GM19193 (cell line): Measurements from ENCODE around the gene RAD21L1.

ENCODE experiments used
- POLR2A ChIP-seq: IDR thresholded peaks from 4 replicates; pipeline ENCODE4 v1.6.1; 2011; ENCODE audit not compliant: insufficient read depth, insufficient read length; ENCODE audit errors: extremely low read depth

Gene RAD21L1

GRCh38 chr20:1190847-1191246, 35.0 kb upstream of the RAD21L1 start:
- TF ChIP-seq POLR2A, result no peak

- TF ChIP-seq POLR2A, result no peak
These were observed 34.5 kb upstream of the RAD21L1 start for GRCh38 chr20:1191299-1191698.

DNA sequence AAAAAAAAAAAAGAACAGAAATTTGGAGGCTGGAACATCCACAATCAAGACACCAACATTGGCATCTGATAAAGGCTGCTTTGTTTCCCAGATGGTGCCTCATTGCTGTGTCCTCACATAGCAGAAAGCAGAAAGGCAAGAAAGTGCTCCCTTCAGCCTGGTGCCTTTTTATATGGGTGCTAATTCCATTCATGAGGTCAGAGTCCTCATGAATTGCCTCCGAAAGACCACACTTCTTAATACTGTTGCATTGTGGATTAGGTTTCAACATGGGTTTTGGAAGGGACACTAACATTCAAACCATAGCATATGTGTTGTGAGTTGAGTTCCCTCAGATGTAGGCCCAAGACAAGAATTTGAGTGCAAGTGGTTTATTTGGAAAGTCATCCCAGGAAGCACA, 30.6 kb upstream of the RAD21L1 start:
- TF ChIP-seq POLR2A, result no peak

DNA sequence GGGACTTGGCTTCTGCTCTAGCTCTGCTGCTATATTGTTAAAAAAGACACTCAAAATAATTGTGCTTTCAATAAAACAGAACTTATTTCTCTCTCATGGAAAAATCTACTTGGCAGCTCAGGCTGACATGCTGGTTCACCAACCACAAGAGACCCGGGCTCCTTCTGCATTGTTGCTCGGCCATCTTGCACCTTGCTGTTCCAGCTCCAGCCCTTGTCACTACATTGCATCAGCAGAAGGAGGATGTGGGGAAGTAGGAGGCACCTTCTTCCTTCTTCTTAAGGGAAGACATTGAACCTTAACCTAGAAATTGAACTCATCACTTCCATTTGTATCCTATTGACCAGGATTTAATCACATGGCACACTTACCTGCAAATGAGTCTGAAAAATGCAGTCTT, 29.2 kb upstream of the RAD21L1 start:
- TF ChIP-seq POLR2A, result no peak

- no peak for TF ChIP-seq POLR2A
These were observed 28.0 kb upstream of the RAD21L1 start for GRCh38 chr20:1197801-1198200.

GRCh38 chr20:1198751-1199150, 27.1 kb upstream of the RAD21L1 start:
- TF ChIP-seq POLR2A, result no peak

DNA sequence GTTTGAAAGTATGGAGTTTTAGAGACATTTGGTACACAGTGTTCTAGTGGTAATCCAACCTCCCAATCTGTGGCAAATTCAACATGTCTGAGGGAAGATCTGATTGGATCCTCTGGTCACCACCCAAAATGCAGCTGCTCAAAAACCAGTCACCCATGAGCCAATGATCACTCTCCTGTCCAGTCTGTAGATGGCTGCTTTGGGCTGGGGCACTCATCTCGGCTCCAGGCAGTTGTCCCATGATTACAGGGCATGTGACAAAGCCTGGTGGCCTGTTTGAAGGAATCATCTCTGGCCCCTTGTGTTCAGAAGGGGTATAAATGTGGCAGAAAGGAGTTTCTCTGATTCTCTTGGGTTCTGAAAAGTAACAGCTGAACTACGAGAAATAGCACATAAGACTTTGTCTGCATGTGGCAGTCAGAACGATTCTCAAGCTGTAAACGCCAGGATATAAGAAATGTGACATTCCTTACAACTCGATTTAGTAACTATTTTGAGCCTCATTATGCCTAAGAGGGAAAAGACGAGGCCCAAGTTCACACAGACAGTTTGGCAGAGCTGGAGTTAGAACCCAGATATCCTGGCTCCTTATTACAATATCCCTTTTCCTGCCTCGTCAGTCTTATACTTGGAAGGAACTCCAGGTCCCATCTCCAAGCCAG, 26.5 kb upstream of the RAD21L1 start:
- TF ChIP-seq POLR2A, result no peak

DNA sequence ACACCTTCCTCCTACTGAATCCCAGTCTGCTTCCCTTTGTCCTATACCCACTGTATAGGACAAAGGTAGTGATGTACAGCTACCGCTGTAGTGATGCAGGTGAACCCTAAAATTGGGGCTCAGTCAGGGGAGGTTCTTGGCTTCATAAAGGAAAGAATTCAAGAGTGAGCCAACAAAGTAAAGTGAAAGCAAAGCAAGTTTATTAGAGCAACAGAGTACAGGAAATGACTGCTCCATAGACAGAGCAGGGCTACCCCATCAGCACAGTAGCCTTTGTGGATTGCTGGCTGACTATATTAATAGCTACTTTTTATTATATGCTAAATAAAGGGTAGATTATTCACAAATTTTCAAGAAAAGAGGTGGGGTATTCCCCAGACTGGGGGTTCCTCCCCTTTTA, 25.9 kb upstream of the RAD21L1 start:
- no peak for TF ChIP-seq POLR2A

GRCh38 chr20:1202762-1203504, 22.9 kb upstream of the RAD21L1 start, which contains the start of gene C20orf202:
C20orf202 (plus strand) TSS chr20:1203454; CDS start chr20:1203586, 132 bp downstream.
- no peak for TF ChIP-seq POLR2A

GRCh38 chr20:1203630-1204029, 22.2 kb upstream of the RAD21L1 start:
- TF ChIP-seq POLR2A, result no peak

DNA sequence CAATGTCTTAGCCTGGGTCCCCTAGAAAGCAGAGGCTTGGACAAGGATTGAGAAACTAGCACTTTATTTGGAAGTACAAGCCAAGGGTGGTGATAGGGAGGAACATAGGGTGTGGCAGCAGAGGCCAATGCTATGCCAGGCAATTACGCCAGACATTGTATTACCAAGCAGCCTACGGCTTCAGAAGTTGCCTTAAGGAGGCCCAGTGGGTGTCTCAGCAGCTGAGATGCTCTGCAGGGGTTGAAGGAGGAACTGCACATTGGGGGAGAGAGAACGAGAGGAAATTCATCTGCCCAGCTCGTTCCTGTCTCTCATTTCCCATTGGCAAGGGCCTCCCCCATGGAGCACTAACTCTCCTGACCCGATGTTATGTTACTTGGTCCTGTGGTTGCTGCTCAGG, 21.7 kb upstream of the RAD21L1 start:
- no peak for TF ChIP-seq POLR2A

- no peak for TF ChIP-seq POLR2A
These were observed 21.3 kb upstream of the RAD21L1 start for GRCh38 chr20:1204576-1204975.

DNA sequence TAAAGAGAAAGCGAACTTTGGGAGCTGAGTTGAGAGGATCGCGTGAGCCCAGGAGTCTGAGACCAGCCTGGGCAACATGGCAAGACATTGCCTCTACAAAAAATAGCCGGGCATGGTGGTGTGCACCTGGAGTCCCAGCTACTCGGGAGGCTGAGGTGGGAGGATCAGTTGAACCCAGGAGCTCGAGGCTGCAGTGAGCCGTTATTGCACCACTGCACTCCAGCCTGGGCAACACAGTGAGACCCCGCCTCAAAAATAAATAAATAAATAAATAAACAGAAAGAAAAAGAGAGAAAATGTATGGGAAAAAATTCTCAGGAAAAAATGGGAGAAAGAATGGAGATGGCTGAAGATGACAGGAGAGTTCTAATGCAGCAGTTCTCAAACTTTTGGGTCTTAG, 20.0 kb upstream of the RAD21L1 start:
- TF ChIP-seq POLR2A, result no peak

- TF ChIP-seq POLR2A, result no peak
These were observed 19.3 kb upstream of the RAD21L1 start for GRCh38 chr20:1206366-1207148.

DNA sequence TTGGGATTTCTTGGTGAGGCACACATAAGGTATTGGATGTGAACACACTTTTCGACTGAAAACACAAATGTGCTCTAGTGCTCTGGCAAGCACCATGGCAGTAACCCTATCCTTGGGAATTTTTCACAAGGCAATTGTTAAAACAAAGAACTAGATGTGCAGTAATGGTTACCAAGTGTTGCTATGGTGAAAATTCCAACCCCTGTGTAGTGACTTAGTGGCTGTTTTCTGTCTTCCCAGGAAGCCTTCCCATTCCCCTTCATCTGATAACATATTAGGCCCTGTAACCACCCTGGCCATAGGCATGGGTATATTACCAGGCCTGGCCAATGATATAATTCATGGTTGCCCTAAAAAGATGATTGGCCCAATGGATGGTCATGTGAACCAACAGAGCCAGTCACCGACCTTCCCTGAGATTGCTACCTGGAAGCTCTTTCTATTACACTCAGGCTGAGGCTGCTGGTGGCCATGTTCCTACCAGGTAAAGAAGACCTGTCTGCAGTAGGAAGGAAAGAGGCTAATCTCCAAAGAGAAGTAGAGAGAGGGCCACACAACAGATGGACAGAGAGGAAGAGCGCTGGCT, 18.5 kb upstream of the RAD21L1 start:
- TF ChIP-seq POLR2A, result no peak
